ENCODE results near the gene AARS1.
"Not testable (repeated sequence)": the region's sequence is repeated elsewhere in the genome, so short reads cannot be mapped to it uniquely, and the experiment has no call there.

AARS1 gene

GRCh38 chr16:70223216-70223615 lies 66.1 kb downstream of the AARS1 start:
- DNase-seq, result not testable (repeated sequence)

GRCh38 chr16:70222574-70222973 lies 66.7 kb downstream of the AARS1 start:
- not testable (repeated sequence) for DNase-seq

GRCh38 chr16:70218586-70218985 lies 70.7 kb downstream of the AARS1 start:
- not testable (repeated sequence) for DNase-seq

- not testable (repeated sequence) for DNase-seq
Measured at GRCh38 chr16:70206382-70206781, 82.9 kb downstream of the AARS1 start.

- not testable (repeated sequence) for DNase-seq
Measured at GRCh38 chr16:70204668-70205405, 84.5 kb downstream of the AARS1 start.

- DNase-seq, result not testable (repeated sequence)
Measured at GRCh38 chr16:70204010-70204409, 85.3 kb downstream of the AARS1 start.

- not testable (repeated sequence) for DNase-seq
Measured at GRCh38 chr16:70203508-70203907, 85.8 kb downstream of the AARS1 start.

All from NCI-H774 (cell line).